ENCODE measurements around the gene F7.

GRCh38 chr13:113117335-113117872 is 11.8 kb downstream of the F7 start:
- no peak for TF ChIP-seq PKNOX1 (IDR thresholded peaks at IDR 0.05)
- TF ChIP-seq FOXA1 (IDR thresholded peaks at IDR 0.05), result no peak
- TF ChIP-seq FOXK2 (IDR thresholded peaks at IDR 0.05), result no peak
- no peak for TF ChIP-seq SUZ12 (IDR thresholded peaks at IDR 0.05)
- TF ChIP-seq ZNF384 (IDR thresholded peaks at IDR 0.05), result no peak
- TF ChIP-seq TARDBP (IDR thresholded peaks at IDR 0.05), result no peak
- TF ChIP-seq ELF4 (IDR thresholded peaks at IDR 0.05), result no peak
- no peak for TF ChIP-seq NFRKB (IDR thresholded peaks at IDR 0.05)
- TF ChIP-seq HDGF (IDR thresholded peaks at IDR 0.05; ENCODE audit: borderline replicate concordance), result no peak
- TF ChIP-seq BHLHE40 (IDR thresholded peaks at IDR 0.05; ENCODE audit: borderline replicate concordance), result no peak
- TF ChIP-seq LEF1 (IDR thresholded peaks at IDR 0.05; ENCODE audit: borderline replicate concordance), result no peak

Measured in HEK293T (cell line).